Fibroblast of mammary gland (primary cell): Measurements from ENCODE around the gene OSGEP.
A peak's percentile ranks its signal among the peaks of the same experiment; 100 is the strongest.

Experiments
- DNase-seq: peaks from one replicate; pipeline ENCODE4 v3.0.0-alpha.2; 2010; ENCODE audit warnings: low read depth
- H3K4me3 ChIP-seq: 2 replicates; pipeline ENCODE4 v1.5.1; 2011; ENCODE audit warnings: low read depth, mild to moderate bottlenecking, low read length, moderate library complexity; ENCODE audit not compliant: control insufficient read depth
- TF ChIP-seq, protein P1 (sequence below): conservative IDR thresholded peaks from 2 replicates; pipeline ENCODE4 v1.5.1; 2011; ENCODE audit warnings: low read depth, low read length, inconsistent platforms; ENCODE audit not compliant: control insufficient read depth, insufficient read depth

The OSGEP gene

DNA sequence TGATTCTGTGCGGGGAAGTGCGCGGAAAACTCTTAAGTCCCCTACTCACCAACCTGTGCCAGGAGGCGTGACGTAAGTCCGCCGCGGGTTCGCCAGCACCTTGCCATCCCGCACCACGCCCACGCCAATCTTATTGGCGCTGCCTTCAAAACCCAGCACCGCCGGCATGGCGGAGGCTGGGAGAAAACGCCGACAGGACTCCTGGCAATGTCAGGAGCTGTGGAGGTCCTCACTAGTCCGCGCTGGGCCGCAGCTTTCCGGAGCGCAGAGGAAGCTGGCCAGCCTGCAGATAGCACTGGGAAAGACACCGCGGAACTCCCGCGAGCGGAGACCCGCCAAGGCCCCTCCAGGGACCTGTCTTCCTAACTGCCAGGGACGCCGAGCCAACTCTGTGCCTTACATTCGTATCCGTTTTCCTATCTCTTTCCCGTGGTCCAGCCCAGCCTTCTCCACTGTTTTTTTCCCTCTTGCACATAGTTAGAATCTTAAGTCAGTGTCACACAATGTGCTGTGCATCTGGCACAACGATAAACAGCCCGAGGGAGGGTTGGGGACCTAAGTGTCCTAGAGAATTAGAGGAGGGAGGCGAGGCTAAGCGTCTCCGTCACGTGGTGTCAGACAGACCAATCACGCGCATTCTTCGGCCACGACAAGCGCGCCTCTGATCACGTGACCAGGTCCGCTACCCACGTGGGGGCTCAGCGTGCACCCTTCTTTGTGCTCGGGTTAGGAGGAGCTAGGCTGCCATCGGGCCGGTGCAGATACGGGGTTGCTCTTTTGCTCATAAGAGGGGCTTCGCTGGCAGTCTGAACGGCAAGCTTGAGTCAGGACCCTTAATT is at the start of gene OSGEP, which contains the start of gene APEX1:
Gene OSGEP (minus strand): TSS at position 297 of the 839 bp plus-strand sequence. CDS start 129 bp downstream, at position 168.
Gene APEX1 (plus strand): TSS at position 711 of the 839 bp plus-strand sequence. CDS start 420 bp downstream, outside the sequence.
- TF ChIP-seq, protein P1, sequence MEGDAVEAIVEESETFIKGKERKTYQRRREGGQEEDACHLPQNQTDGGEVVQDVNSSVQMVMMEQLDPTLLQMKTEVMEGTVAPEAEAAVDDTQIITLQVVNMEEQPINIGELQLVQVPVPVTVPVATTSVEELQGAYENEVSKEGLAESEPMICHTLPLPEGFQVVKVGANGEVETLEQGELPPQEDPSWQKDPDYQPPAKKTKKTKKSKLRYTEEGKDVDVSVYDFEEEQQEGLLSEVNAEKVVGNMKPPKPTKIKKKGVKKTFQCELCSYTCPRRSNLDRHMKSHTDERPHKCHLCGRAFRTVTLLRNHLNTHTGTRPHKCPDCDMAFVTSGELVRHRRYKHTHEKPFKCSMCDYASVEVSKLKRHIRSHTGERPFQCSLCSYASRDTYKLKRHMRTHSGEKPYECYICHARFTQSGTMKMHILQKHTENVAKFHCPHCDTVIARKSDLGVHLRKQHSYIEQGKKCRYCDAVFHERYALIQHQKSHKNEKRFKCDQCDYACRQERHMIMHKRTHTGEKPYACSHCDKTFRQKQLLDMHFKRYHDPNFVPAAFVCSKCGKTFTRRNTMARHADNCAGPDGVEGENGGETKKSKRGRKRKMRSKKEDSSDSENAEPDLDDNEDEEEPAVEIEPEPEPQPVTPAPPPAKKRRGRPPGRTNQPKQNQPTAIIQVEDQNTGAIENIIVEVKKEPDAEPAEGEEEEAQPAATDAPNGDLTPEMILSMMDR: no peak
- peak within 1 kb of the TSS; percentile 96 for H3K4me3 ChIP-seq
- peak; percentile 99 for DNase-seq

DNA sequence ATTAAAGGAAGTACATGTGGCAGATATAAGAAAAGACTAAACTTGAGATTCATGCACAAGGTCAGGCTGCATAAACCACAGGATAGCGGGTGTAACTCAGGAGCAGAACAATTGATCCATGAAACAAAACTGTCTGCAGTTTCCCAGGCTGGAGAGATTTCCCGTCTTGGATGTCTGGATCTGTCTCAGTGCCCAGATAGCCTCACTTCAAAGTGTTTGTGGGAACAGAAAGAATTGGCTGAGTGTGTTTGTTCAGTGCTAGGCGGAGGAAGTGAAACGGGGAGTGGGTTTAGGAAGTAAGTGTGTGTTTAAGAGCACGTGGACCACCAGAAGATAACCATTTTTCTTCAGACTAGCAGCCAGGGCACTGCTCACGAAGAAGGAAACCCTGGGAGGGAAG is 49.3 kb upstream of the OSGEP start:
- no peak for DNase-seq
- TF ChIP-seq, protein P1: no peak

DNA sequence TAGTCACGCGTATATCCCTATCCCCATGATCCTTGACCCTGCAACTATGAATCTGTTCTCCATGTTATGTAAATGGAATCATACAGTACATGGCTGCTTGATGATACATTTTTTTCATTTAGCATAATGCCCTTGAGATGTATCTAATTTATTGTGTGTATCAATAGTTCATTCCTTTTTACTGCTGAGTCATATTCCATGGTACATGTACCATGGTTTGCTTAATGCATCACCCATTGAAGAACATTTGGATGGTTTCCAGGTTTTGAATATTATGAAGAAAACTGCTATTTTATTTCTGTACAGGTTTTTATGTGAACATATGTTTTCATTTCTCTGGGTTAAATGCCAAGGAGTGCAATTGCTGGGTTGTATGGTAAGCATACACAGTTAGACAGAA is 46.7 kb upstream of the OSGEP start:
- H3K4me3 ChIP-seq: no peak overlapping the region
- DNase-seq: peak; percentile 83
- TF ChIP-seq, protein P1: no peak

More for the DNA sequence above, 49.3 kb upstream of the OSGEP start:
- no peak overlapping the region for H3K4me3 ChIP-seq

DNA sequence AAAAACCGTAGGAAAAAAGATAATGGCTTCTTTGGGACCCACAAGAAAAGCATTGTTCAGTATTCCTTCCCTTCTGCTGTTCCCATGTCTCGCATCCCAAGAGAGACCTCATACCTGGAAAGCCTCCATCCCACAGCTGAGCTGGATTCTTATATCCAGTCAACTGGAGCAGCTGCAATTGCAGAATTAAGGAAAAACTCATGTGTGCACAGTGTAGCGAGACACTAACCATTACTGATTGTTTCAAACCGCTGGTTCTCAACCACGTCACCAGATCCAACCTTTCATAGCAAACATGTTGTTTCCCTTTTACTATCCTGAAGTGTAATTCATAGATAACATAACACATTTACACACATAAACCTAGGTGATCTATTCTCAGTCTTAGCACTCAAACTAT is 45.3 kb upstream of the OSGEP start:
- TF ChIP-seq, protein P1: no peak
- no peak overlapping the region for H3K4me3 ChIP-seq
- no peak for DNase-seq

DNA sequence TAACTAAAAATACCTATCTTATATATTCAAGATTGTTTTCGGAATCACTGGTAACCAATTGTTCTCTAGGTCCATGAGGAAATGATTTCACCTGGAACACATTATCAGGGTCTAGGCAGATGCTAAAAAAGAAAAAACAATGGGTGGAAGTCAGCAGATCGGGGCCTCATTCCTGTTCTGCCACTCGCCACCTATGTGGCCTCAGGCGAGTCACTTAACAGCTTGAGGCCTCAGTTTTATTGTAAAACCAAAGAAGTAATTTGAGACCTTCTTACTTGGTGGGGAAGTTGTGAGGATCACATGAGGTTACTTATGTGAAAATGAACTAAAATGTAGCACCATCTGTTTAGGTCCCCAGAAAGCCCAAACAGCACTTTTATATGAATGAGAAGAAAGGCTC is 44.5 kb upstream of the OSGEP start:
- DNase-seq: no peak
- TF ChIP-seq, protein P1: no peak
- H3K4me3 ChIP-seq: no peak overlapping the region

DNA sequence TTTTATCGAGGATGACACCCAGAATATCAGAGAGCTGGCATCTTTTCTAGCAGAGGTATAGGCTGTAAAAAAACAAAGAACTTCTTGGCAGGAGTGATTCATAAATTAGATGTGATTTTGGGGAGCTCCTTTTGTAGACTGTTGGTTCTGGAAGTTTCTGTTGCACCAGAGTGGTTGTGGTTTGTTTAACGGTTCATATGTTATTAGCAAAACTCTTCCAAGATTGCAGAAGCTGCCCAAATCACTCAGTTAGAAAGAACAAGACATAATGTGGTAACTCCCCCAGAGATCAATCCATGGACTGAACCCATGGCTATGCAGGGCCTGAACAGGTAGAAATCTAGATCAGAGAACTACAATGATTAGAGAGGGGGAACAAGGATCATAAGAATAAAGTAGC is 44.0 kb upstream of the OSGEP start:
- DNase-seq: no peak
- TF ChIP-seq, protein P1: no peak
- no peak overlapping the region for H3K4me3 ChIP-seq
